ENCODE data around the gene CERS4.
"Not testable (repeated sequence)": the region's sequence is repeated elsewhere in the genome, so short reads cannot be mapped to it uniquely, and the experiment has no call there.

The CERS4 gene

DNA sequence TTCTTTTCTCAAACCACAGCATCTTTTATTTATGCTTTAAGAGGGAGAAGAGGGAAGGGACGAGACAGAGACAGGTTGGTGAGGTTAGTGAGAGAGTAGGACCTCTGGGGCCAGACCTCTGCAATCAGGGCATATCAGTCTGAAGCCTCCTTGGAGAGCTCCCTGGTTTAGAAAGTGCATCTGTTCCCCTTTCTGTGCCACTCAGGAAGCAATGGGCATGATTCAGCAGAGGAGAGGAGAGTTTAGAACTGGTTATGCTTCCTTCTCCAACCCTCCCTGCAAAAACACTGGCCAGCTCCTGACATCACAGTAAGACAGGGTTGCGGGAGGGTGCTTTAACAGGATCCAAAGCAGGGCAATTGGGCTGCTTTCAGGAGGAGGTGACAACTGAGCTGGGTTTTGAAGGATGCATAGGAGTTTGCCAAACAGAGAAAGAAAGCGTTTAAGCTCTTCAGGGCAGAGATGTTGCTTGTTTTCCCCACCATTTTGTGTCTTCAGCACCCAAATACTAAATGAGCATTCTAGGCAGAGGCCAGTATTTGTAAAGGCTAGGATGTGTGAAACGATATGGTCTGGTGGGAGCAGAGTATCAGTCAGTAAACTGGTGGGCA is 33.1 kb downstream of the CERS4 start:
- no peak for DNase-seq (ENCODE audit: low read depth)

DNA sequence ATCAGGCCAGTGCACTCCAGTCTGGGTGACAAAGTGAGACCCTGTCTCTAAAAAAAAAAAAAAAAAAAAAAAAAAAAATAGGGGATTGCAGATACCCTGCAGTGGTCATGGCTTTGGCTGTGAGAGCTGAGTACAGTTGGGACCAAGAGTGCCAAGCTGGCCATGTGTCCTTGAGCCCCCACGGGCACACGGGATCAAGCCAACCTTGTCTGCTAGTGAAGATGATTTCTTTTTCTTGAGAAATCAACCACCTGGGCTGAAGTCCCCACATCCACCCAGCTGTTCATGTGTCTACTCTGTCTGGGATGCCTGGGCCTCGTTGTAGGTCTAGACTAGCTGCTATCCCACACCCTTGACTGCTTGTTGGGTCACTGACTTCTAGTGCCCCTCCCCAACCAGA is 34.0 kb downstream of the CERS4 start:
- DNase-seq (ENCODE audit: low read depth): no peak

DNA sequence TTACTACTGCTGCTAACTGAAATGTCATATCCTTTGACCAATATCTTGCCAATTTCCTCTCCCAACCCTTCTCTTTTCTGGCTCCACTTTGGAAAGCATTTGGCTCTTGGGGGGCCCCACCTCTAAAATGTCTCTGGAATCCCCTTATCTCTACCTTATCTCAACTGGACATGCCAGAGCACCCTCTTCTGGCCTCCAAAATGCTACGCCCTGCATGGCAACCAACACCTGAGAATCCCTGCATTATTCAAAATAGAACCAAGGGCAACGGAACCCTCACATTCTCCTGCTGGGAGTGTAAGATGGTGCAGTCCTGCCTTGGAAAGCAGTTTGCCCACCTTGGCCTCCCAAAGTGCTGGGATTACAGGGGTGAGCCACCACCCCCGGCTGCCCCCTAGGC is 35.3 kb downstream of the CERS4 start:
- DNase-seq (ENCODE audit: low read depth): no peak

DNA sequence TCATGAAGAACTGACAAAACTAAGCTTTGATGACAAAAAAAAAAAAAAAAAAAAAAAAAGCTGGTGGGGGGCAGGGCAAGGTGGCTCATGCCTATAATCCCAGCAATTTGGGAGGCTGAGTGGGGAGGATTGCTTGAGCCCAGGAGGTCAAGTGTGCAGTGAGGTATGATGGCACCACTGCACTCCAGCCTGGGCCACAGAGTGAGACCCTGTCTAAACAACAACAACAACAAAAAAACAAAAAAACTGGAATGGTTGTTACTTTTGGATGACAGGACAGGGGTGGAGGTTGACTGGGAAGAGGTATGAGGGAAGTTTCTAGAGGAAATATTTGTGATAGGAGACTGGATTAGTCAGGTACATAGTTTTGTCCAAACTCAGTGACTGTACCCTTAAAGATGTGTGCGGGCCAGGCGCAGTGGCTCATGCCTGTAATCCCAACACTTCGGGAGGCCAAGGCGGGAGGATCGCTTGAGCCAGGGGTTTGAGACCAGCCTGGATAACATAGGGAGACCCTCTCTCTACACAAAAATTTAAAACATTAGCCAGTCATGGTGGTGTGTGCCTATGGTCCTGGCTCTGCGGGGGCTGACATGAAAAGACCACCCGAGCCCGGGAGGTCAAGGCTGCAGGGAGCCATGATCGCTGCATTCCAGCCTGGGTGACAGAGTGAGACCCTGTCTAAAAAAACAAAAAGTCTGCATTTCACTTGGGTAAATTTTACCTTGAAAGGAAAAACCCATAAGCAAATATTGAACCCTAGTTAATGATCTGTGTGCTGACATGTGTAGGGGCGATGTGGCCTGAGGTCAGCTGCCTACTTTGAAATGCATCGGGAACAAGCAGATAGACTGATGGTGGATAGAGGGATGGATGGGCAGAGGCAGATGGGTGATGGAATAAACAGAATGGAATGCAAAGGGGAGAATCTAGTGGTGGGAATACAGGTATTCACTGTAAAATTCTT is 37.0 kb downstream of the CERS4 start:
- no peak for DNase-seq (ENCODE audit: low read depth)

DNA sequence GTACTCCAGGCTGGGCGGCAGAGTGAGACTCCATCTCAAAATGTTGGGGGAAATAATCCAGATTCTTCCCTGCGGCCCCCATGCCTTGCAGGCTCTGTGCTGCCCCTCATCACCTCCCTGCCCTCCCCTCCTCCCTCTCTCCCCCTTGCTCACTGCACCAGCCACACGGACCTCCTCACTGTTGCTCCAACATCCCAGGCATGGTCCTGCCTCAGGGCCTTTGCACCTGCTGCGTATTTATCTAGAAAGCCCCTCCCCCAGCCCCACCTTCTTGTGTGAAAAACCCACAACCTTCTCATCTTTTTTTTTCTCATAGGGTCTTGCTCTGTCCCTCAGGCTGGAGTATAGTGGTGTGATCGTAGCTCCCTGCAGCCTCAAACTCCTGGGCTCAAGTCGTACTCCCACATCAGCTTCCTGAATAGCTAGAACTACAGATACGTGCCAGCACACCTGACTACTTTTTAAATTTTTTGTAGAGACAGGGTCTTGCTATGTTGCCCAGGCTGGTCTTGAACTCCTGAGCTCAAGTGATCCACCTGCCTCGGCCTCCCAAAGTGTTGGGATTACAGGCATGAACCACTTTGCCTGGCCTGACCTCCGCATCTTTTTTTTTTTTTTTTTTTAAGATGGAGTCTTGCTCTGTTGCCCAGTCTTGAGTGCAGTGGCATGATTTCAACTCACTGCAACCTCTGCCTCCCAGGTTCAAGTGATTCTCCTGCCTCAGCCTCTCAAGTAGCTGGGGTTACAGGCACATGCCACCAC is 38.1 kb downstream of the CERS4 start:
- not testable (repeated sequence) for DNase-seq (ENCODE audit: low read depth)

DNA sequence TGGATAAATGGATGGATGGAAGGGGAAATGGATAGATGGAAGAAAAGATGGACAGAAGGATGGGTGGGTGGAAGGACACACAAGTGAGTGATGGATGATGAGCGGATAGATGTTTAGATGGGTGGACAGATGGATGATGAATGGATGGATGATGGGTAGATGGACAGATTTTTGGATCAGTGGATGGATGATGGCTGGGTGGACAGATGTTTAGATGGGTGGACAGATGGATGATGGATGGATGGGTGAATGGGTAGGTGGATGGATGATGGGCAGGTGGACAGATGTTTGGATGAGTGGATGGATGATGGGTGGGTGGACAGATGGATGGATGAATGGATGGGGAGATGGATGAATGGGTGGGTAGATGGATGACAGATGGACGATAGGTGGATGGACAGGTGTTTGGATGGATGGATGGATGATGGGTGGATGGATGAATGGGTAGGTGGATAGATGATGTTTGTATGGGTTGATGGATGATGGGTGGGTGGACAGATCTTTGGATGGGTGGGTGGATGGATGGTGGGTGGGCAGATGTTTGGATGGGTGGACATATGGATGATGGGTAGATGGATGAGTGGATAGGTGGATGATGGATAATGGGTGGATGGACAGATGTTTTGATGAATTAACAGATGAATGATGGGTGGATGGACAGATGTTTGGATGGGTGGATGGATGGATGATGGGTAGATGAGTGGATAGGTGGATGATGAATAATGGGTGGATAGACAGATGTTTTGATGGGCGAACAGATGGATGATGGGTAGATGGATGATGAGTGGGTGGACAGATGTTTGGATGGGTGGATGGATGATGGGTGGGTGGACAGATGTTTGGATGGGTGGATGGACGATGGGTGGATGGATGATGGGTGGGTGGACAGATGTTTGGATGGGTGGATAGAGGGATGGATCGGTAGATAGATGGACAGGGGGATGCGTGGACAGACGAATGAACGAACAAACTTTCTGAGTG is 39.5 kb downstream of the CERS4 start:
- DNase-seq (ENCODE audit: low read depth): no peak

DNA sequence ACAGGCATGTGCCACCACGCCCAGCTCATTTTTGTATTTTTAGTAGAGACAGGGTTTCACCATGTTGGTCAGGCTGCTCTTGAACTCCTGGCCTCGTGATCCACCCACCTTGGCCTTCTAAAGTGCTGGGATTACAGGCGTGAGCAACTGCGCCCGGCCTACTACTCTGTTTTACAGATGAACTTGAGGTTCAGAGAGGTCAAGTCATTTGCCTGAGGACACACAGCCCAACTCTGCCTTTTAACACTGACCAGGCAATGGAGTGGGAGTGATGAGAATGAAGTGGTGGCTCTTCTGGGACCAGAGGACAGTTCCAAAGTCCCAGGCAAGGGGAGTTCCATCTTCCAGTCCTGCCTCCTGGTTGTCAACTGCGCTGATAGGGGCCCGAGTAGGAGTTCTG is 41.4 kb downstream of the CERS4 start:
- no peak for DNase-seq (ENCODE audit: low read depth)

DNA sequence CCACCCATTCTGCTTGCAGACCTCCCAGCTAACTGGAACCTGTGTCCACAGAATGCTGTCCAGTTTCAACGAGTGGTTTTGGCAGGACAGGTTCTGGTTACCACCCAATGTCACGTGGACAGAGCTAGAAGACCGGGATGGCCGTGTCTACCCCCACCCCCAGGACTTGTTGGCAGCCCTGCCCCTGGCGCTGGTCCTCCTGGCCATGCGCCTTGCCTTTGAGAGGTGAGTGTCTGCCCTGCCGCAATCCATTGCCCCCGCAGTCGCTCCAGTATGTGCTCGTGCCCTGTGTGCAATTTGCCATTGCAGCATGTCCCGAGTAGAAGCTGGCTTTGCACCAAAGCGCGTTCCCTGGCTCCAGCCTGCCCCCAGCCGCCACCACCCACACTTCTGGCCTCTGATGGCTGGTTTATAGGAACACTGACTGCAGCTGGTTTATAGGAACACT is 41.9 kb downstream of the CERS4 start:
- no peak for DNase-seq (ENCODE audit: low read depth)

DNA sequence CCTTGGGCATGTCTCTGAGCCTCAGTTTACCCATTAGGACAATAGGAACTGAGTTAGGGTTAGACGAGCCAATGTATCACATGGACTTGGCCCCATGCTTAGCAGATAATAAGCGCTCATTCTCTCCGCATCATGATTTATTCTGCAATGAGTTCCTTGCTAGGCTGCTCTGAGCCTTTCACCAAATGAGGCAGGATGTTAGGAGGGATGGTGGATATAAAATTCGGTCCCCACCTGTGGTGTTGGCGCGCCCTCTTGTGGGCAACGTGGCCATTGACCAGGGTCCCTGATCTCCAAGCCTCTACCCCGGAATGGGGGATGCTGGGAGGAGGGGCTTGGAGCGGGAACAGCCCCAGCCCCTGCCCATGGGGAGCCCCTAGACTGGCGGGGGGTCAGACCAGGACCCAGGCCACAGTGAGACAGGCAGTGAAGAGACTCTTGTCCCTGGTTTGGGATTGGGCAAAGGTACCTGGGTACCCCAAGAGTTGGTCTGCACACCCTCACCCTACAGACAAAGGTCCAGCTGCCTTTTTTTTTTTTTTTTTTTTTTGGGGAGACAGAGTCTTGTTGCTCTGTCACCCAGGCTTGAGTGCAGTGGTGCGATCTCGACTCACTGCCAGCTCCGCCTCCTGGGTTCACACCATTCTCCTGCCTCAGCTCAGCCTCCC is 43.9 kb downstream of the CERS4 start:
- DNase-seq (ENCODE audit: low read depth): peak; percentile 72

DNA sequence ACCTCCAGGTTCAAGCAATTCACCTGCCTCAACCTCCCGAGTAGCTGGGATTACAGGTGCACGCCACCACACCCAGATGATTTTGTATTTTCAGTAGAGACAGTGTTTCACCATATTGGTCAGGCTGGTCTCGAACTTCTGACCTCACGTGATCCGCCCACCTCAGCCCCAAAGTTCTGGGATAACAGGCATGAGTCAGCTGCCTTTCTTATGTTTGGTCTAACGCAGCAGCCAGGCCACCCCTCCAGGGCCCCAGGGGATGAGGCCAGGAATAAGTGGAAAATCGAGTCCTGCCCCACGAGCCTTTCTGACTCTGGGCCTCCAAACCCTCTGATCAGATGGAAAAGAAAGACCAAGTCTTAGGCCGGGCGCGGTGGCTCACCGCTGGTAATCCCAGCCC is 44.5 kb downstream of the CERS4 start:
- DNase-seq (ENCODE audit: low read depth): no peak

DNA sequence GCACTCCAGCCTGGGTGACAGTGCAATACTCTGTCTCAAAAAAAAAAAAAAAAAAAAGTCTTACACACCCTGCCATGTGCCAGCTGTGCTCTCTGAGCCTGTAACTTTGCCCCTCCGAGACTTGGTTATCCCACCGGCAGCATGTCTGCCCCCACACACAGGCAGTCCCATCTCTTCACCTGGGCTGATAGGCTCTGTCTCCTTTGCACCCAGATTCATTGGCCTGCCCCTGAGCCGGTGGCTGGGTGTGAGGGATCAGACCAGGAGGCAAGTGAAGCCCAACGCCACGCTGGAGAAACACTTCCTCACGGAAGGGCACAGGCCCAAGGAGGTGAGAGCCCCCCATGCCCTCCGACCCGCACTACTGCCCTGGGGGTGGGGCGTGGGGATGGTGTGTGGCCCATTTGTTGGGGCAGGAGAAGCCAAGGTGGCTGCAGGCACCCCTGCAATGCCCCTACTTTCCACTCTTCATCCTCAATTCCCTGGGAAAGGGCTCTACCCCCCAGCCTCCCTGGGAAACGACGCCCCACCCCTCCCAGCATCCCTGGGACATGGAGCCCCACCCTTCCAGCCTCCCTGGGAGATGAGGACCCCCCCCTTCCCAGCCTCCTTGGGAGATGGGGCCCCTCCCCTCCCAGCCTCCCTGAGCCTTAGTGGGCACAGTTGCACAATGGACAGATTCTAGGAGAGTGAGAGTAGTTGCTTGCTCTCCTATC is 45.3 kb downstream of the CERS4 start:
- no peak for DNase-seq (ENCODE audit: low read depth)

DNA sequence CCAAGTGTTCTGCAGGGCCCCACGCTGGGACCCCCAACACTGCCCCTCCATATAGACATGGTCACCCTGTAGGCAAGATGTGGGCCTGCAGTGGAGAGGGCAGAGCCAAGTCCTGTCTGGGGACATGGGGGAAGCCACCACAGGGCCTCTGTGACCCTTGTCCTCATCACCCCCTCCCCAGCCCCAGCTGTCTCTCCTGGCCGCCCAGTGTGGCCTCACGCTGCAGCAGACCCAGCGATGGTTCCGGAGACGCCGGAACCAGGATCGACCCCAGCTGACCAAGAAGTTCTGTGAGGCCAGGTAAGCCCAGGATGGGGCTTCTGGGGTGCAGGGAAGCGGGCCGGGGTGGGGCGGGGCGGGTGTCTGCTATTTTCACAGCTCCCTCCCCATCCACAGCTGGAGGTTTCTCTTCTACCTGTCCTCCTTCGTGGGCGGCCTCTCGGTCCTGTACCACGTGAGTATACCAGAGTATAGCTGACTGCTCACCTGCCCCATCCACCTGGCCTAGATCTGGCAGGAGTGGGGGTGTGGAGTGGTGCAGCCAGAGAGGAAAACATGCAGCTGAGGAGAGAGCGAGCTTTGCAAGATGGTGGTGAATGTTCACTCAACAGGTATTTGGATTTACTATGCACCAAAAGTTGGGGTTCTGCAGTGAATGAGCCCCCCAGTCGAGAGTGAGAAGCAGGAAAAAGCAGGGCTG is 46.4 kb downstream of the CERS4 start:
- no peak for DNase-seq (ENCODE audit: low read depth)

DNA sequence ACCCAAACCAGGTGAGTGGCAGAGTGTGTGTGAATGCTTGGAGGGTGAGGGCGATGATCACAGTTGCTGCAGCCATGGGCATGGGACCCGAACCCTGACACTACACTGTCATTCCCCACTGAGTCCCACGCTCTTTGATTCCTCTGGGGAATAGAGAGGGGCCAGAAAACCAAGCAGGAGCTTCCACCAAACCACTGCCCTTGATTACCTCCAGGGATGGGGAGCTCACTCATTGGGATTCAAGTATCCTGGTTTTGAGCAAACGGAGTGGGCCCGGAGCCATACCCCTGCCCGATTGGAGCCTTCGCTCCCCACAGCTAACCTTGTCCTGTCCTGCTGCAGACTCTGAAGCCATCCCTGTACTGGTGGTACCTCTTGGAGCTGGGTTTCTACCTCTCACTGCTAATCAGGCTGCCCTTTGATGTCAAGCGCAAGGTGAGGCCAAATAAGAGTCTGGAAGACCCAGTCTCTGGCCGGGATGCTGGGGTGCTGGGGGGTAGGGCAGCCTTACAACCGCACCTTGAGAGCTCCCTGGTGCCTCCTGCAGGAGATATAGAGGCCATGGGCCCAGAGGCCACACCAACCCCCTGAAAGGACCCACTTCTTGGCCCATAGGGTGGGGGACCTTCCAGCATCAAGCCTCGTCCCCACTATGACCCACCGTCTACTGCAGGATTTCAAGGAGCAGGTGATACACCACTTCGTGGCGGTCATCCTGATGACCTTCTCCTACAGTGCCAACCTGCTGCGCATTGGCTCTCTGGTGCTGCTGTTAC is 47.3 kb downstream of the CERS4 start:
- no peak for DNase-seq (ENCODE audit: low read depth)

DNA sequence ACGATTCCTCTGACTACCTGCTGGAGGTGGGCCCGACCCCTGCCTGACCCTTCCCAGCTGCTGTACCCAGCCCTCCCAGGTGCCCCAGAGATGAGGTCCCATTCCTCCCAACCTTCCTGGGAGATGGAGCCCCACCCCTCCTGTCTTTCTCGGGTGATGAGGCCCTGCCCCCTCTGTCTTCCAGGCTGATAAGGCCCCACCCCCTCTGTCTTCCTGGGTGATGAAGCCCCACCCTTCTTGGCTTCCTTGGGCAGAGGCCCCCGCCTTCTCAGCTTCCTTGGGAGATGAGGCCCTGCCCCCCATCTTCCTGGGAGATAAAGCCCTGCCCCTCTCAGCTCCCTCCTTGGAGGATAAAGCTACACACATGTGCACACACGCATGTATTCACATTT is 47.9 kb downstream of the CERS4 start:
- no peak for DNase-seq (ENCODE audit: low read depth)

DNA sequence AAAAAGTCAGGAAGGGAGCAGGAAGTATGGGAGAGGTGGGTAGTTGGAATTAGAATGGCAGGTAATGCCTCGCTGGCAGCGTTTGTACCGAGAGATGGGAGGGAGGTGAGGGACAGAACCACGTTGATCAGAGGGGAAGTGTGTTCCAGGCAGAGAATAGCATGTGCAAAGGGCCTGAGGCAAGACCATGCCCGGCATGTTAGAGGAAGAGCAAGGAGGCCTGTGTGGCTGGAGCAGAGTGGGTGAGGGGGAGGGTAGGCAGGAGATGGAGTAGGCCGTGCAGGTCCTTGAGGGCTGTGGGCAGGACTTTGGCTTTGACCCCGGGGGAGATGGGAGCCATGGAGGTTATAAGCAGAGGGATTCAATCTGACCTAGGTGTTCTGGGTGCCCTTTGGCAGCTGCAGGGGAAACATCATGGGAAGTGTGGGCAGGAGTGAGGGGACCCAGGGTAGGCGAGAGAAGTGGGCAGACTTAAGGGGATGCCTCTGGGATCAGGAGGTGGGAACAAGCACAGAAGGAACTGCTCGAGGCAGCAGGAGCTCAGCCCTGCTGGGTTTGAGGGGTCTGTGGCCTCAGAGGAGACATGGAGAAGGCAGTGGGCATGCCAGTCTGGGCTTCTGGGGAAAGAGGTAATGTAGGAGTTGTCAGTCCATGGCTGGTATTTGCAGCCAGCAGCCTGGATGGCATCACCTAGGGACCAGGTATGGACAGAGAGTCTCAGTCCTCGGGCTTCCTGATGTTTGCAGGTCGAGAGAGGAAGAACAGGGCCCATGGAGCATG is 50.2 kb downstream of the CERS4 start:
- no peak for DNase-seq (ENCODE audit: low read depth)

DNA sequence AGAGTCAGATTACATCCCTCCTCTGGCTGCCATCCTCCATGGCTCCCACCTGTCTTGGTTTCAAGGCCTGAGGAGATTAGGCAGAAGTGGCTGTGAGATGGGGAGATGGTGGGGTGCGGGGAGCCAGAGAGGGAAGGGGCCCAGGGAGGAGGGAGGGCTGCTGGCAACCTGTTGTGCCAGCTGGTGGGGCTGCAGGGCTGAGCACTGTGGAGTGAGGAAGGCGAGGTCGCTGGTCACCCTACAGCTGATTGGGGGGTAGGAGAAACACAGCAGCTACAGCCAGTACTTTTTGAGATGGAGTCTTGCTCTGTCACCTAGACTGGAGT is 50.7 kb downstream of the CERS4 start:
- DNase-seq (ENCODE audit: low read depth): no peak

DNA sequence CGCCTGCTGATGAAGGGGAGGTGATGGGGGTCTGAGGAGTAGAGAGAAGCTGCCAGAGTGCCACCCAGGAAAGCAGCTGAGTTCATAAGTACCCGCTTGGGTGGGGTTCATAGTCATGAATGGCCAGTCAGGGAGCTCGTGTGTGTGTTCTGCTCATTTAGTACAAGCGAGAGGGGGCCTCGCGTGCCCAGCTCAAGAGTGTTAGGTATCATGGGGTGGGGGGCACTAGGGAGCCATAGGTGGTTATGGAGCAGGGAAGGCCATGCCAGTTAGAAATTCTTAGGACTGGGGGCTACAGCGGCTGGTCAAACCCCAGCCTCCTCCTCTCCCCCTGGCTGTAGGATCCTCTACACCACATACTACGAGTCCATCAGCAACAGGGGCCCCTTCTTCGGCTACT is 52.2 kb downstream of the CERS4 start:
- no peak for DNase-seq (ENCODE audit: low read depth)

DNA sequence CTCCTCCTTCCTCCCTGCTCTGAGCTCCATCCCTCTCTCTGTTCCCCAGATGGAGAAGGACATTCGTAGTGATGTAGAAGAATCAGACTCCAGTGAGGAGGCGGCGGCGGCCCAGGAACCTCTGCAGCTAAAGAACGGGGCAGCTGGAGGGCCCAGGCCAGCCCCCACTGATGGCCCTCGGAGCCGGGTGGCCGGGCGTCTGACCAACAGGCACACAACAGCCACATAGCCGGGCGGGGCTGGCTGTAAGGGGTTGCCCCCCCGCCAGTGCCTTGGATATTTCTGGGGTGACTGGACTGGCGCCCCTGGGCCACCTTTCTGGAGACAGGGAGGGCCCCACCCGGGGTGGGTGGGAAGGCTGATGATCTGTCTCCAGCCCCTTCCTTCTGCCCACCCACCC is 52.7 kb downstream of the CERS4 start:
- DNase-seq (ENCODE audit: low read depth): no peak
